ENCODE results near the gene TBC1D12.
A peak's percentile ranks its signal among the peaks of the same experiment; 100 is the strongest.
"Not testable (repeated sequence)": the region's sequence is repeated elsewhere in the genome, so short reads cannot be mapped to it uniquely, and the experiment has no call there.

TBC1D12 gene

GRCh38 chr10:94496010-94496409 is 93.7 kb downstream of the TBC1D12 start:
- in situ Hi-C loops (cut with HindIII; ENCODE audit: low sequenced_read_pairs) = no loop called here
- no peak for DNase-seq (ENCODE audit: low read depth)
- TF ChIP-seq, protein P1, sequence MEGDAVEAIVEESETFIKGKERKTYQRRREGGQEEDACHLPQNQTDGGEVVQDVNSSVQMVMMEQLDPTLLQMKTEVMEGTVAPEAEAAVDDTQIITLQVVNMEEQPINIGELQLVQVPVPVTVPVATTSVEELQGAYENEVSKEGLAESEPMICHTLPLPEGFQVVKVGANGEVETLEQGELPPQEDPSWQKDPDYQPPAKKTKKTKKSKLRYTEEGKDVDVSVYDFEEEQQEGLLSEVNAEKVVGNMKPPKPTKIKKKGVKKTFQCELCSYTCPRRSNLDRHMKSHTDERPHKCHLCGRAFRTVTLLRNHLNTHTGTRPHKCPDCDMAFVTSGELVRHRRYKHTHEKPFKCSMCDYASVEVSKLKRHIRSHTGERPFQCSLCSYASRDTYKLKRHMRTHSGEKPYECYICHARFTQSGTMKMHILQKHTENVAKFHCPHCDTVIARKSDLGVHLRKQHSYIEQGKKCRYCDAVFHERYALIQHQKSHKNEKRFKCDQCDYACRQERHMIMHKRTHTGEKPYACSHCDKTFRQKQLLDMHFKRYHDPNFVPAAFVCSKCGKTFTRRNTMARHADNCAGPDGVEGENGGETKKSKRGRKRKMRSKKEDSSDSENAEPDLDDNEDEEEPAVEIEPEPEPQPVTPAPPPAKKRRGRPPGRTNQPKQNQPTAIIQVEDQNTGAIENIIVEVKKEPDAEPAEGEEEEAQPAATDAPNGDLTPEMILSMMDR (IDR thresholded peaks at IDR 0.05; ENCODE audit: low read depth, low read length, missing control alignments) = no peak

GRCh38 chr10:94496646-94497045 is 94.3 kb downstream of the TBC1D12 start:
- no peak for DNase-seq (ENCODE audit: low read depth)
- in situ Hi-C loops (cut with HindIII; ENCODE audit: low sequenced_read_pairs) = no loop called here
- TF ChIP-seq, protein P1 (IDR thresholded peaks at IDR 0.05; ENCODE audit: low read depth, low read length, missing control alignments) = no peak
- H3K4me3 ChIP-seq (ENCODE audit: low read depth, low read length) = no peak overlapping the region

More at GRCh38 chr10:94496010-94496409, 93.7 kb downstream of the TBC1D12 start:
- no peak overlapping the region for H3K4me3 ChIP-seq (ENCODE audit: low read depth, low read length)

DNA sequence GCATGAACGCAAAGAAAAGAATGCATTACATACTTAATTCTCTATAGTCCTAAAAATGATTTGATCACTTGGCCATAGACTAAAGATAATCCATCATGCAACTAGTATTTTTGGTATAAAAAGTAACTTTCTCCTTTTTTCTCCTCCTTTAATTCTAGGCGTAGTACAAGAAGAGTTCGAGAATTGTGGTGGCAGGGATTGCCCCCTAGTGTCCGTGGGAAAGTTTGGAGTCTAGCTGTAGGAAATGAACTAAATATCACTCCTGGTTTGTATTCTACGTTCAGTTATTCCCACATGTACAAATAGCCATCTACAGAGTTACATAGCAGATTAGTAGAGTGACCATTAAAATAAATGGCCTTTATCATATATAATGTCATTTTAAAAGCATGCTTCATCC is 97.7 kb downstream of the TBC1D12 start:
- DNase-seq (ENCODE audit: low read depth) = no peak

DNA sequence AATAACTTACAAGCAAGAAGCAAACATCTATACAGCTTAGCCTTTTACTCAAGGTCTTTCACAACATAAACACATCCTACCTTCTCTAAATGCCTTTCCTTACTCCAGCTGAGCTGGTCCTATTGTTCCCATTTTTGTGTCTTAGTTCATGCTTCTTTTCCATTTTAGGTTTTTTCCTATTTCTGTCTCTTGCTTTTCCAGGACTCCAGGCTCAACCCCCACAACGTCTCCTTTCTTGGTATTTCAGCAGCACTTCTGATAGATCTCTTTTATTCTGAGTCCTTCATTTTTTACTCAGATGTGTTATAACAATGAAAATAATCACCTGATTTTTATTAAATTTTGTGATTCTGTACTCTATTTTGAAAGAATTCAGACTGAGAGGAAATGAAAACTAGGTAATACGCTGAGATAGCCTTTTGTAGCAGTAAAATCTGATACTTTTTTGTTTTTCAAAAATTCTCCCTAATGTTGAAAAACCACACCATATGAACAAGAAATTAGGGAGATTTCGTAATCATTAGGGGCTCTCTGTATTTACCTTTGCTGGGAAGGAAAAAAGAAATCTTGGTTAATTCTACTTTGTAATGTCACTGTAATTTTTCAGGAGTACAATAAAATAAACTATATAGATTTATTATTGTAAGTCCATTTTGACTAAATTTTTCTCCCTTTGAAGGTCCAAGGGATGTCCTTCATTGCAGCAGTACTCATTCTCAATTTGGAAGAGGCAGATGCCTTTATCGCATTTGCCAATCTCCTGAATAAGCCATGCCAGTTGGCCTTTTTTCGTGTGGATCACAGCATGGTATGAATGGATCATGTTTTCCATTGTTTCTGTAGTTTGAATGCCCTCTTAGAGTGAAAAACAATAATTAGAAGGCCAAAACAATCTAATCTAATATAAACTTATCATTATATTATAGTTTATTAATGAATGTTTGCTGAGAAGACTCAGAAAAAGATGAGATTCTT is 119.2 kb downstream of the TBC1D12 start:
- DNase-seq (ENCODE audit: low read depth) = no peak
- no peak overlapping the region for H3K4me3 ChIP-seq (ENCODE audit: low read depth, low read length)
- TF ChIP-seq, protein P1 (IDR thresholded peaks at IDR 0.05; ENCODE audit: low read depth, low read length, missing control alignments) = no peak
- in situ Hi-C loops (cut with HindIII; ENCODE audit: low sequenced_read_pairs) = no loop called here

More for the DNA sequence above, 97.7 kb downstream of the TBC1D12 start:
- TF ChIP-seq, protein P1 (IDR thresholded peaks at IDR 0.05; ENCODE audit: low read depth, low read length, missing control alignments) = peak; percentile 64
- H3K4me3 ChIP-seq (ENCODE audit: low read depth, low read length) = no peak overlapping the region
- in situ Hi-C loops (cut with HindIII; ENCODE audit: low sequenced_read_pairs) = no loop called here

GRCh38 chr10:94524146-94524545 is 121.8 kb downstream of the TBC1D12 start:
- in situ Hi-C loops (cut with HindIII; ENCODE audit: low sequenced_read_pairs) = no loop called here
- TF ChIP-seq, protein P1 (IDR thresholded peaks at IDR 0.05; ENCODE audit: low read depth, low read length, missing control alignments) = no peak
- H3K4me3 ChIP-seq (ENCODE audit: low read depth, low read length) = no peak overlapping the region
- peak; percentile 94 for DNase-seq (ENCODE audit: low read depth)

DNA sequence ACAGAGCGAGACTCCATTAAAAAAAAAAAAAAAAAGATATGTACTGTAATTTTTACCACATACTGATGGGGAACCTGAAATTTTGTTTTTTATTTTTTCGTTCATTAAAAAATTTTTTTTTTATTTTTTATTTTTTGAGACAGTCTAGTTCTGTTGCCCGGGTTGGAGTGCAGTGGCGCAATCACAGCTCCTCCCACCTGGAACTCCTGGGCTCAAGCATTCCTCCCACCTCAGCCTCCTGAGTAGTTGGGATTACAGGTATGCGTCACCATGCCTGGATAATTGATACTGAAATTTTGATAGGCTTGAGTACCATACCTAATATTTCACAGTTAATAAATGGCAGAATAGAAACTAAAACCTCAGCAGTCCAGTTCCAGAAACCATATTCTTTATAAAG is 122.4 kb downstream of the TBC1D12 start:
- H3K4me3 ChIP-seq (ENCODE audit: low read depth, low read length) = no peak overlapping the region
- in situ Hi-C loops (cut with HindIII; ENCODE audit: low sequenced_read_pairs) = no loop called here
- TF ChIP-seq, protein P1 (IDR thresholded peaks at IDR 0.05; ENCODE audit: low read depth, low read length, missing control alignments) = no peak
- no peak for DNase-seq (ENCODE audit: low read depth)

- in situ Hi-C loops (cut with HindIII; ENCODE audit: low sequenced_read_pairs); DNase-seq (ENCODE audit: low read depth); H3K4me3 ChIP-seq (ENCODE audit: low read depth, low read length): not testable (repeated sequence)
These were observed 129.2 kb downstream of the TBC1D12 start for GRCh38 chr10:94531550-94531949.

Data from astrocyte of the cerebellum (primary cell).